Hepatocyte (in vitro differentiated cells): ENCODE results near the gene PIK3C2B. TPM values are rescaled to one million over a fixed set of nuclear protein-coding genes. Genes with fewer than 3 reads are reported as not detected.
A peak's percentile ranks its signal among the peaks of the same experiment; 100 is the strongest.

Source experiments
- DNase-seq: peaks from one replicate; pipeline ENCODE4 v3.0.0-alpha.2; 2016; ENCODE audit warnings: low spot score
- H2AFZ ChIP-seq: fragments of 200-600 bp; sonication (generic); 2 replicates; pipeline ENCODE4 v1.6.0; 2016; ENCODE audit warnings: antibody characterized with exemption, mild to moderate bottlenecking
- H3K27ac ChIP-seq: fragments of 200-600 bp; sonication (generic); 2 replicates; pipeline ENCODE4 v1.5.1; 2016; ENCODE audit warnings: mild to moderate bottlenecking
- H3K27me3 ChIP-seq: fragments of 200-600 bp; sonication (generic); 2 replicates; pipeline ENCODE4 v1.6.1; 2016
- H3K36me3 ChIP-seq: fragments of 200-600 bp; sonication (generic); replicated peaks from 2 replicates; pipeline ENCODE4 v1.5.1; 2016; ENCODE audit warnings: low read depth; ENCODE audit not compliant: insufficient read depth
- H3K4me1 ChIP-seq: fragments of 200-600 bp; sonication (generic); 2 replicates; pipeline ENCODE4 v1.5.1; 2016; ENCODE audit warnings: mild to moderate bottlenecking, moderate library complexity; ENCODE audit not compliant: insufficient read depth
- H3K4me2 ChIP-seq: fragments of 200-600 bp; sonication (generic); 2 replicates; pipeline ENCODE4 v1.6.0; 2016
- H3K4me3 ChIP-seq: fragments of 200-600 bp; sonication (generic); 2 replicates; pipeline ENCODE4 v1.5.1; 2016; ENCODE audit warnings: mild to moderate bottlenecking
- H3K79me2 ChIP-seq: fragments of 200-600 bp; sonication (generic); 2 replicates; pipeline ENCODE4 v1.6.0; 2017; ENCODE audit warnings: mild to moderate bottlenecking
- H3K9me2 ChIP-seq: fragments of 200-600 bp; sonication (generic); replicated peaks from 2 replicates; pipeline ENCODE4 v1.6.0; 2017; ENCODE audit warnings: mild to moderate bottlenecking; ENCODE audit not compliant: insufficient read depth
- H3K9me3 ChIP-seq: fragments of 200-600 bp; sonication (generic); 2 replicates; pipeline ENCODE4 v1.5.1; 2016; ENCODE audit warnings: low read depth, mild to moderate bottlenecking
- H4K20me1 ChIP-seq: fragments of 200-600 bp; sonication (generic); 2 replicates; pipeline ENCODE4 v1.6.0; 2016; ENCODE audit warnings: mild to moderate bottlenecking; ENCODE audit not compliant: insufficient read depth, poor library complexity, severe bottlenecking
- CTCF ChIP-seq: fragments of 200-600 bp; sonication (generic); IDR thresholded peaks from 2 replicates; pipeline ENCODE4 v1.5.1; 2016; ENCODE audit warnings: antibody characterized with exemption, mild to moderate bottlenecking; ENCODE audit not compliant: poor library complexity
- EZH2 ChIP-seq: fragments of 200-600 bp; sonication (generic); IDR thresholded peaks from 2 replicates; pipeline ENCODE4 v1.6.1; 2016; ENCODE audit warnings: antibody characterized with exemption, mild to moderate bottlenecking, borderline replicate concordance
- EZH2phosphoT487 ChIP-seq: fragments of 200-600 bp; sonication (generic); IDR thresholded peaks from one replicate; pipeline ENCODE4 v1.6.1; 2018; ENCODE audit warnings: antibody characterized with exemption, mild to moderate bottlenecking, low read depth, moderate library complexity; ENCODE audit not compliant: unreplicated experiment, severe bottlenecking
- WGBS: methylation state at CpG from one replicate; pipeline ENCODE4 v1.1.6; 2016; ENCODE audit warnings: low lambda C conversion rate; ENCODE audit errors: missing lambda C conversion rate; 5-methylcytosine and 5-hydroxymethylcytosine counted together
- polyA plus RNA-seq: library from polyadenylated mRNA; unstranded; fragments of >200 nt; fragmentation: Nextera tagmentation; extraction: Ambion mirVana; gene quantifications from 2 replicates; pipeline ENCODE4 v1.2.1, GENCODE V29; 2016
- total RNA-seq: library from RNA; depleted of rRNA; stranded (reverse); fragments of >200 nt; gene quantifications from 2 replicates; pipeline ENCODE4 v1.2.3, GENCODE V29; 2014

The PIK3C2B gene
- total and polyA plus RNA-seq, 2 experiments from 2014 or later, result 18.8 to 26.0 TPM

GRCh38 chr1:204495777-204496176, 1.2 kb upstream of the PIK3C2B start:
- Histone ChIP-seq H3K36me3 (no peaks in the 10 kb centered on the region), H3K79me2 (peaks cover 25% of the 10 kb centered on the region), H3K9me2 (no peaks in the 10 kb centered on the region), H3K4me2 (peak overlapping the region; percentile 83), H3K4me3 (no peak overlapping the region), H2AFZ (no peak overlapping the region), H3K4me1 (peaks cover 18% of the 10 kb centered on the region), H3K27me3 (no peaks in the 10 kb centered on the region), H3K9me3 (no peaks in the 10 kb centered on the region), H4K20me1 (peaks cover 6% of the 10 kb centered on the region), H3K27ac (peak overlapping the region; percentile 96)
- DNase-seq, result no peak
- 63% methylated on average over 6 of the region's 6 CpGs for WGBS
- TF ChIP-seq CTCF (no peak), EZH2 (no peak), EZH2phosphoT487 (no peak)

GRCh38 chr1:204495078-204495753, 611 bp upstream of the PIK3C2B start:
- no peaks in the 10 kb centered on the region for H3K9me2 ChIP-seq
- peaks cover 30% of the 10 kb centered on the region for H3K79me2 ChIP-seq
- no peak for DNase-seq
- no peaks in the 10 kb centered on the region for H3K27me3 ChIP-seq
- peaks cover 6% of the 10 kb centered on the region for H4K20me1 ChIP-seq
- H3K9me3 ChIP-seq, result no peaks in the 10 kb centered on the region
- peak overlapping the region; percentile 81 for H2AFZ ChIP-seq
- H3K36me3 ChIP-seq, result no peaks in the 10 kb centered on the region
- H3K4me3 ChIP-seq, result peak overlapping the region; percentile 88
- 2% methylated on average over 17 of the region's 17 CpGs for WGBS
- peak overlapping the region; percentile 83 for H3K4me2 ChIP-seq
- no peak for TF ChIP-seq EZH2phosphoT487
- peaks cover 18% of the 10 kb centered on the region for H3K4me1 ChIP-seq
- peak overlapping the region; percentile 96 for H3K27ac ChIP-seq

- no peaks in the 10 kb centered on the region for H3K36me3 ChIP-seq
- peak overlapping the region; percentile 83 for H3K4me2 ChIP-seq
- H3K27me3 ChIP-seq, result no peaks in the 10 kb centered on the region
- DNase-seq, result peak; percentile 88
- H3K27ac ChIP-seq, result peak overlapping the region; percentile 96
- TF ChIP-seq EZH2, result no peak
- TF ChIP-seq CTCF, result no peak
- TF ChIP-seq EZH2phosphoT487, result no peak
- H2AFZ ChIP-seq, result peak overlapping the region; percentile 77
- WGBS, result 2% methylated on average over 14 of the region's 14 CpGs
- peaks cover 6% of the 10 kb centered on the region for H4K20me1 ChIP-seq
- peaks cover 18% of the 10 kb centered on the region for H3K4me1 ChIP-seq
- no peaks in the 10 kb centered on the region for H3K9me2 ChIP-seq
- H3K9me3 ChIP-seq, result no peaks in the 10 kb centered on the region
- peak overlapping the region; percentile 88 for H3K4me3 ChIP-seq
- peaks cover 43% of the 10 kb centered on the region for H3K79me2 ChIP-seq
Measured at GRCh38 chr1:204493984-204494280, 673 bp downstream of the PIK3C2B start.

GRCh38 chr1:204493145-204493983, 1.2 kb downstream of the PIK3C2B start:
- 11% methylated on average over 15 of the region's 15 CpGs for WGBS
- peak; percentile 75 for DNase-seq
- Histone ChIP-seq H3K27me3 (no peaks in the 10 kb centered on the region), H4K20me1 (peaks cover 6% of the 10 kb centered on the region), H3K79me2 (peaks cover 49% of the 10 kb centered on the region), H3K4me3 (peak overlapping the region; percentile 88), H2AFZ (peak overlapping the region; percentile 77), H3K4me2 (peak overlapping the region; percentile 83), H3K4me1 (peaks cover 18% of the 10 kb centered on the region), H3K9me3 (no peaks in the 10 kb centered on the region), H3K36me3 (no peaks in the 10 kb centered on the region), H3K27ac (peak overlapping the region; percentile 96), H3K9me2 (no peaks in the 10 kb centered on the region)
- no peak for TF ChIP-seq CTCF
